BLaER1 treated with 17β-estradiol and CSF1 and Interleukin-3, amounts not matched to agents 10 nM and 100 nM (cell line): ENCODE results near the gene RABGEF1.
"Not testable (repeated sequence)": the region's sequence is repeated elsewhere in the genome, so short reads cannot be mapped to it uniquely, and the experiment has no call there.

Source experiments
- H3K27ac ChIP-seq, 11 experiments: shearing (Covaris generic); formaldehyde crosslinking; 2 replicates each; pipeline ENCODE4 v1.8.1; 2022
- H3K27me3 ChIP-seq, 11 experiments: shearing (Covaris generic); formaldehyde crosslinking; 2 replicates each; pipeline ENCODE4 v1.8.1; 2022
- H3K36me3 ChIP-seq, 11 experiments: shearing (Covaris generic); formaldehyde crosslinking; 2 replicates each; pipeline ENCODE4 v1.8.1; 2022
- H3K4me1 ChIP-seq, 10 experiments: shearing (Covaris generic); formaldehyde crosslinking; 2 replicates each; pipeline ENCODE4 v1.8.1; 2022
- H3K4me2 ChIP-seq, 11 experiments: shearing (Covaris generic); formaldehyde crosslinking; 2 replicates each; pipeline ENCODE4 v1.8.1; 2022
- H3K4me3 ChIP-seq, 10 experiments: shearing (Covaris generic); formaldehyde crosslinking; 2 replicates each; pipeline ENCODE4 v1.8.1; 2022
- H3K9ac ChIP-seq, 11 experiments: shearing (Covaris generic); formaldehyde crosslinking; 2 replicates each; pipeline ENCODE4 v1.8.1; 2022
- H3K9me3 ChIP-seq, 11 experiments: shearing (Covaris generic); formaldehyde crosslinking; replicated peaks in 1 of 11; 2 replicates each; pipeline ENCODE4 v1.8.1; 2022
- H4K20me1 ChIP-seq, 11 experiments: shearing (Covaris generic); formaldehyde crosslinking; 2 replicates each; pipeline ENCODE4 v1.8.1; 2022
- Cebpa-rat ChIP-seq, 11 experiments: shearing (Covaris generic); IDR thresholded peaks; 2 replicates each; pipeline ENCODE4 v1.8.1; 2022

RABGEF1 gene

GRCh38 chr7:66765322-66766025 lies 24.9 kb downstream of the RABGEF1 start:
- H3K4me3 ChIP-seq, H3K27me3 ChIP-seq, H3K4me2 ChIP-seq, H3K9ac ChIP-seq, H3K27ac ChIP-seq: not testable (repeated sequence)
- Histone ChIP-seq H3K36me3 (peaks cover 12 to 48% (median 35%) of the 10 kb centered on the region in 11 experiments; a peak in 20 of 22 replicates), H3K9me3 (peaks cover 14 to 35% (median 26%) of the 10 kb centered on the region in 11 experiments), H3K4me1 (peaks cover 0 to 62% (median 28%) of the 10 kb centered on the region in 10 experiments; a peak in 18 of 20 replicates), H4K20me1 (peaks cover 12 to 76% (median 35%) of the 10 kb centered on the region in 11 experiments; a peak in 17 of 22 replicates)

DNA sequence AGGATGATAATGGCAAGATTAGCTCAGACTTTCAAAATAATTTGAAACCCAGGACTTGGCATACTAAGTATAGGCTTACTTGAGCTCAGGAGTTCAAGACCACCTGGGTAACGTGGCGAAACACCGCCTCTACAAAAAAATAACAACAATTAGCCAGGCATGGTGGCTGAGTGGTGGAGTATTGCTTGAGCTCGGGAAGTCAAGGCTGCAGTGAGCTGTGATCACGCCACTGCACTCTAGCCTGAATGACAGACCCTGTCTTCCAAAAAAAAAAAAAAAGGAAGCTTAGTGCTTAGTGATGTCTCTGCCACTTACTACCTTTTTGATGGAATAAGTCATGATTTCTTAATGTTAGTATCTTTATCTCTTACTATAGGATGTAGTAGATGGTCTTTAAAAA lies 25.5 kb downstream of the RABGEF1 start:
- Histone ChIP-seq H3K9ac (no peak overlapping the region), H3K9me3 (peaks cover 14 to 31% (median 26%) of the 10 kb centered on the region in 11 experiments), H3K27ac (no peak overlapping the region), H3K4me2 (no peak overlapping the region), H3K36me3 (peaks cover 6 to 44% (median 33%) of the 10 kb centered on the region in 11 experiments; a peak in 19 of 22 replicates), H4K20me1 (peaks cover 13 to 76% (median 38%) of the 10 kb centered on the region in 11 experiments; a peak in 17 of 22 replicates), H3K4me1 (peaks cover 0 to 62% (median 28%) of the 10 kb centered on the region in 10 experiments; a peak in 18 of 20 replicates), H3K27me3 (no peaks in the 10 kb centered on the region), H3K4me3 (no peak overlapping the region)
- no peak for TF ChIP-seq Cebpa-rat (IDR thresholded peaks at IDR 0.05)

DNA sequence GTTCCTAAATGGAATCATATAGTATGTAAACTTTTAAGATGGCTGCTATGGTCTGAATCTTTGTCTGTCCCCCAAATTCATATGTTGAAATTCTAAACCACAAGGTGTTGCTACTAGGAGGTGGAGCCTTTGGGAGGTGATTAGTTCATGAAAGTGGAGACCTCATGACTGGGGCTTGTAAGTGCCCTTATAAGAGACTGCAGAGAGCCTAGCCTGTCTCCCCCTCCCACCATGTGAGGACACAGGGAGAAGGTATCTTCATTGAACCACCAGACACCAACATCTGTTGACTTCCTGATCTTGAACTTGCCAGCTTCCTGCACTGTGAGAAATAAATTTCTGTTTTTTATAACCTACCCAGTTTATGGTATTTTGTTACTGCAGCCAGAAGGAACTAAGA lies 27.0 kb downstream of the RABGEF1 start:
- Histone ChIP-seq H3K36me3 (peaks cover 8 to 42% (median 33%) of the 10 kb centered on the region in 11 experiments; a peak in 21 of 22 replicates), H3K4me2 (peak overlapping the region in 9 of 11 experiments; percentile 3 to 74 (median 24); a peak in 8 of 22 replicates), H4K20me1 (peaks cover 15 to 83% (median 44%) of the 10 kb centered on the region in 11 experiments; a peak in 17 of 22 replicates), H3K9me3 (peaks cover 11 to 17% (median 15%) of the 10 kb centered on the region in 11 experiments), H3K4me1 (peaks cover 0 to 62% (median 28%) of the 10 kb centered on the region in 10 experiments; a peak in 18 of 20 replicates)
- not testable (repeated sequence) for H3K9ac ChIP-seq, H3K4me3 ChIP-seq, H3K27me3 ChIP-seq, H3K27ac ChIP-seq

DNA sequence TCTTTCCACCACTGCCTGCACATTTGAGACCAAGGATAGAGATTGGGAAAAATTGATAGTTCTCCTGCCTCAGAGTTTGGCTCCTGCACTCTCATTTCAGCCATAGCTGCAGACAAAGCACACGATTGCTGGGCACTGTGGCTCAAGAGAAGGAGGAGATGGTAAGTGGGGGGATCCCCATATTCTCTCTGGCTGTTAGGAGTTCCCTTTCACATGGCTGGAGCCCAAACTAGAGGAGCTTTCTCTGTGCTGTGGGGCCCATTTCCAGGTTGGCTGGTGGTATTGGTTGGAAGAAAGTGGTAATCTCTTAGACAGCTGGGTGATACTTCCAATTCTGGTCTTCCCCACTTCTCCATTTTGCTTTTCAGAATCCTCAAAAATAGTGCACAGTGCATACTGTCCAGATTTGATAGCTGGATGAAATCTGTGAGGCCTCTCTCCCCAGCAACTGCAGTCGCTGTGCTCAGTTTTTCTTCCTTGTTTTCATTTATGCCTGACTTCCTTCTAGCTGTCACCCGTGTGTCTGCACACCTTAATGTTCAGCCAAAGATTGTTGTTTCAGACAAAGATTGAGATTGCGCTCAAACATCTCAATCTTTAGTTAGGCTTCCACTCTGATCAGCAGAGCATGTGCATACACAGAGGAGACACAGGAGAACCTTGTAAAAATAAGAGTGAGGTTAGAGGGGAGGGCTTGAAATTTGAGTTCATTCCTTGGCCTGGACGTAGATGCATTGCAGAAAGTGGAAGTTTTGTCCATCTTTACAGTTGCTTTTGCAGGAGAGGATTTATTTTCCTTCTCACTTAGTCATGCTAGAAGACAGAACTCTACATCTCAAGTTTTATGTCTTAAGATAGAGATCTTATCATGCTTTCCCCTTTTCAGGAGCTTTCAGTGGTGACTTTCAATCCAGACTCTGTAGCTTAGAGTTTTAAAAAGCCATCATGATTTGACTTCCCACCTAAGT lies 28.6 kb downstream of the RABGEF1 start:
- peak overlapping the region in 5 of 11 experiments; percentile 14 to 49 (median 30); a peak in 9 of 22 replicates for H3K4me2 ChIP-seq
- H3K27me3 ChIP-seq: no peaks in the 10 kb centered on the region
- no peak overlapping the region for H3K27ac ChIP-seq
- H3K4me3 ChIP-seq: no peak overlapping the region
- peaks cover 15 to 97% (median 44%) of the 10 kb centered on the region in 11 experiments; a peak in 17 of 22 replicates for H4K20me1 ChIP-seq
- peaks cover 0 to 55% (median 24%) of the 10 kb centered on the region in 10 experiments; a peak in 18 of 20 replicates for H3K4me1 ChIP-seq
- no peaks in the 10 kb centered on the region for H3K9me3 ChIP-seq
- no peak for TF ChIP-seq Cebpa-rat (IDR thresholded peaks at IDR 0.05)
- H3K9ac ChIP-seq: no peak overlapping the region; a peak in 1 of 22 replicates
- H3K36me3 ChIP-seq: peaks cover 25 to 49% (median 37%) of the 10 kb centered on the region in 11 experiments

DNA sequence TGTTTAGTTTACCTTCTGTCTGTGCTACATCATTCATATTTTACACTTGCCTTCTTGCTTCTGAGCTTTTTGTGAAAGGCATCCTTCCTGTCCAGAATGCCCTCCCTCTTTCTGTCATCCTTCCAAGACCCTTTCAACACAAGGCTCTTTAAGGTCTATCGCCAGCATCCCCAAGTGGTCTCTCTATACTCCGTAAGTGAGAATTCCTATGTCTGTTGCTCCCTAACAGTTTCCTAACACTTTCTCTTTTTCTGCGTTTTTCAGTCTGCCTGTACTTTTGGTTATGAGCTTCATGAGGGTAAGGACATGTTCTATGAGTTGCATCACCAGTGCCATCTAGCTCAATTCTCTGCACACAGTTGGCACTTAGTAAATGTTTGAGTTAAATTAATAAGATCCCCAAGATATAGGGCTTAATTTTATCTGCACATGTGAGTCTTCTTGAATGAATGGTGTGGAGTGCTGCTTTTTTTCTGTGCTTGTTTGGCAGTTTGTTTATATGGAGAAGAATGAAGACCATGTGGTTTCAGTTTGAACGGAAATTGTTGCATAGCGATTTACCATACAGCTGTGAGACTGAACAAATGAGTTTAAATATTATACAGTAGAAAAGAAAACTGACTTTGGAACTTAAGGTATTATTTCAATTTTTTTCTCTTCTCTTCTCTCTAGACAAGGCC lies 29.4 kb downstream of the RABGEF1 start:
- Histone ChIP-seq H3K4me2 (peak overlapping the region in 1 of 11 experiments; percentile 46; a peak in 1 of 22 replicates), H3K9me3 (no peaks in the 10 kb centered on the region), H4K20me1 (peaks cover 15 to 94% (median 44%) of the 10 kb centered on the region in 11 experiments; a peak in 17 of 22 replicates), H3K4me3 (no peak overlapping the region), H3K27ac (no peak overlapping the region), H3K36me3 (peaks cover 33 to 57% (median 45%) of the 10 kb centered on the region in 11 experiments), H3K9ac (no peak overlapping the region), H3K27me3 (no peaks in the 10 kb centered on the region), H3K4me1 (peaks cover 0 to 49% (median 19%) of the 10 kb centered on the region in 10 experiments; a peak in 17 of 20 replicates)
- TF ChIP-seq Cebpa-rat (IDR thresholded peaks at IDR 0.05): no peak

DNA sequence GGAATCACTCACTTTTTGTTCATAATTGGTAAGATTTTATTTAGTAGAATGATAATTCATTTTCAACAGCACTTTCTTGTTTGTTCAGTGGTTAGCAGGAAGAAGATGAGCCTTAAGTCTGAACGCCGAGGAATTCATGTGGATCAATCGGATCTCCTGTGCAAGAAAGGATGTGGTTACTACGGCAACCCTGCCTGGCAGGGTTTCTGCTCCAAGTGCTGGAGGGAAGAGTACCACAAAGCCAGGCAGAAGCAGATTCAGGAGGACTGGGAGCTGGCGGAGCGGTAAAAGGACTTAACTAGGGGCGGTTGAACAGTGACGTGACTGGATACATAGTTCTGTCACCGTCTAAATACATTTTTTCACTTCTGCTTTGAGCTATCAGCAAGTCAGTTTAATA lies 31.3 kb downstream of the RABGEF1 start:
- Histone ChIP-seq H3K9ac (no peak overlapping the region), H4K20me1 (peaks cover 15 to 80% (median 38%) of the 10 kb centered on the region in 11 experiments; a peak in 17 of 22 replicates), H3K27me3 (no peaks in the 10 kb centered on the region), H3K4me3 (no peak overlapping the region), H3K4me1 (peaks cover 0 to 34% (median 16%) of the 10 kb centered on the region in 10 experiments; a peak in 17 of 20 replicates), H3K36me3 (peaks cover 51 to 74% (median 64%) of the 10 kb centered on the region in 11 experiments), H3K27ac (no peak overlapping the region), H3K4me2 (no peak overlapping the region), H3K9me3 (no peaks in the 10 kb centered on the region)
- TF ChIP-seq Cebpa-rat (IDR thresholded peaks at IDR 0.05): no peak

- H3K9ac ChIP-seq, H3K27me3 ChIP-seq, H3K4me3 ChIP-seq, H3K4me2 ChIP-seq, H3K9me3 ChIP-seq, H3K27ac ChIP-seq: not testable (repeated sequence)
- Histone ChIP-seq H3K36me3 (peaks cover 70 to 89% (median 83%) of the 10 kb centered on the region in 11 experiments), H4K20me1 (peaks cover 15 to 73% (median 26%) of the 10 kb centered on the region in 11 experiments; a peak in 17 of 22 replicates), H3K4me1 (peaks cover 0 to 14% (median 7%) of the 10 kb centered on the region in 10 experiments; a peak in 10 of 20 replicates)
Measured at GRCh38 chr7:66773744-66774143, 33.2 kb downstream of the RABGEF1 start.

GRCh38 chr7:66776383-66776782 lies 35.9 kb downstream of the RABGEF1 start:
- not testable (repeated sequence) for H3K27ac ChIP-seq, H3K4me2 ChIP-seq, H3K4me3 ChIP-seq, H3K9me3 ChIP-seq, H3K9ac ChIP-seq, H3K27me3 ChIP-seq
- Histone ChIP-seq H4K20me1 (peaks cover 0 to 69% (median 9%) of the 10 kb centered on the region in 11 experiments; a peak in 12 of 22 replicates), H3K36me3 (peaks cover 89 to 100% (median 98%) of the 10 kb centered on the region in 11 experiments), H3K4me1 (peaks cover 0 to 15% (median 2%) of the 10 kb centered on the region in 10 experiments; a peak in 8 of 20 replicates)
